HG03439 (cell line): ENCODE data around the gene TUBD1.
A peak's percentile ranks its signal among the peaks of the same experiment; 100 is the strongest.
"Not testable (repeated sequence)": the region's sequence is repeated elsewhere in the genome, so short reads cannot be mapped to it uniquely, and the experiment has no call there.

Experiments used
- ATAC-seq: cut with Tn5 transposase; IDR thresholded peaks from one replicate; pipeline ENCODE4 v1.9.1; 2021; ENCODE audit warnings: mild to moderate bottlenecking, moderate library complexity; ENCODE audit not compliant: unreplicated experiment

Gene TUBD1

GRCh38 chr17:59892924-59893675 is at the start of gene TUBD1, which contains the start of gene RPS6KB1:
TSS of gene TUBD1 (minus strand) at chr17:59892943. CDS start at chr17:59891002, 1,941 bp downstream.
TSS of gene RPS6KB1 (plus strand) at chr17:59893121. CDS start at chr17:59893185, 64 bp downstream.
- ATAC-seq: peak; percentile 85

- no peak for ATAC-seq
Observed at GRCh38 chr17:59941131-59941530, 48.4 kb upstream of the TUBD1 start.

GRCh38 chr17:59940697-59941096 is 48.0 kb upstream of the TUBD1 start:
- not testable (repeated sequence) for ATAC-seq

GRCh38 chr17:59933317-59933716 is 40.6 kb upstream of the TUBD1 start:
- not testable (repeated sequence) for ATAC-seq

- ATAC-seq: not testable (repeated sequence)
Observed at GRCh38 chr17:59930768-59931167, 38.0 kb upstream of the TUBD1 start.

- not testable (repeated sequence) for ATAC-seq
Observed at GRCh38 chr17:59930121-59930520, 37.4 kb upstream of the TUBD1 start.

GRCh38 chr17:59920637-59921036 is 27.9 kb upstream of the TUBD1 start:
- ATAC-seq: not testable (repeated sequence)

- no peak for ATAC-seq
Observed at GRCh38 chr17:59916446-59916845, 23.7 kb upstream of the TUBD1 start.

GRCh38 chr17:59914274-59914854 is 21.6 kb upstream of the TUBD1 start:
- ATAC-seq: no peak

- no peak for ATAC-seq
Observed at GRCh38 chr17:59907467-59907866, 14.7 kb upstream of the TUBD1 start.

- ATAC-seq: no peak
Observed at GRCh38 chr17:59903455-59903854, 10.7 kb upstream of the TUBD1 start.

- ATAC-seq: no peak
Observed at GRCh38 chr17:59901604-59902003, 8.9 kb upstream of the TUBD1 start.

- no peak for ATAC-seq
Observed at GRCh38 chr17:59899099-59899498, 6.4 kb upstream of the TUBD1 start.

GRCh38 chr17:59897090-59897489 is 4.3 kb upstream of the TUBD1 start:
- no peak for ATAC-seq

- peak; percentile 2 for ATAC-seq
Observed at GRCh38 chr17:59893676-59894100, 945 bp upstream of the TUBD1 start.

- ATAC-seq: peak; percentile 54
Observed at GRCh38 chr17:59892251-59892923, 356 bp downstream of the TUBD1 start.

- ATAC-seq: no peak
Observed at GRCh38 chr17:59890720-59891119, 2.0 kb downstream of the TUBD1 start.

GRCh38 chr17:59888145-59888750 is 4.5 kb downstream of the TUBD1 start:
- no peak for ATAC-seq

- ATAC-seq: no peak
Observed at GRCh38 chr17:59884861-59885260, 7.9 kb downstream of the TUBD1 start.

GRCh38 chr17:59878624-59879023 is 14.1 kb downstream of the TUBD1 start:
- no peak for ATAC-seq

GRCh38 chr17:59877965-59878364 is 14.8 kb downstream of the TUBD1 start:
- no peak for ATAC-seq
